ENCODE data around the gene R3HDM4.

R3HDM4 gene

DNA sequence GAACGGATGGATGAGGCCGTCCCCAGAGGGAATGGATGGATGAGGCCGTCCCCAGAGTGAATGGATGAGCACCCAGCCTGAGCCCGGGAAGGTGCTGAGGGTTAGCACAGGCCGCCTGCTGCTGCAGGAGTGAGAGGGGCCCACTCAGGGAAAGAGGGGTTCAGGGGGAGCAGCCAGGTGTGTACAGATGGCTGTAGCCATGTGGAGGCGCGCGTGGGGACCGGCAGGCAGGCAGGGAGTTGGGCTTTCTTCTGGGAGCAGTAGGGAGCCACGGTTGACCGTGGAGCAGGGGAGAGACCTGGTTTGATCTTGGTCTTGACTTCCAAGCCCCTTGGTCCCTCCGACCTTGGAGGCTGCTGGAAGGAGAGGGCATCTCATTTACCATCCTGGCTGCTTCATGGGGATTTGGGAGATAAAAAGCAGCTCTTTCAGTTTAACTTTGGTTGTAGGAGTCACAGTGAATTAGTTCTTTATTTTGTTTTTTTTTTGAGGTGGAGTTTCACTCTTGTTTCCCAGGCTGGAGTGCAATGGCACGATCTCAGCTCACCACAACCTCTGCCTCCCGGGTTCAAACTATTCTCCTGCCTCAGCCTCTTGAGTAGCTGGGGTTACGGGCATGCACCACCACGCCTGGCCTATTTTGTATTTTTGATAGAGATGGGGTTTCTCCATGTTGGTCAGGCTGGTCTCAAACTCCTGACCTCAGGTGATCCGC, 37.5 kb upstream of the R3HDM4 start:
- FAIRE-seq, result no peak
- no peak for TF ChIP-seq CTCF (IDR thresholded peaks at IDR 0.05; ENCODE audit: insufficient read depth, missing control alignments)
- no peak for DNase-seq (ENCODE audit: insufficient read length, low spot score)

DNA sequence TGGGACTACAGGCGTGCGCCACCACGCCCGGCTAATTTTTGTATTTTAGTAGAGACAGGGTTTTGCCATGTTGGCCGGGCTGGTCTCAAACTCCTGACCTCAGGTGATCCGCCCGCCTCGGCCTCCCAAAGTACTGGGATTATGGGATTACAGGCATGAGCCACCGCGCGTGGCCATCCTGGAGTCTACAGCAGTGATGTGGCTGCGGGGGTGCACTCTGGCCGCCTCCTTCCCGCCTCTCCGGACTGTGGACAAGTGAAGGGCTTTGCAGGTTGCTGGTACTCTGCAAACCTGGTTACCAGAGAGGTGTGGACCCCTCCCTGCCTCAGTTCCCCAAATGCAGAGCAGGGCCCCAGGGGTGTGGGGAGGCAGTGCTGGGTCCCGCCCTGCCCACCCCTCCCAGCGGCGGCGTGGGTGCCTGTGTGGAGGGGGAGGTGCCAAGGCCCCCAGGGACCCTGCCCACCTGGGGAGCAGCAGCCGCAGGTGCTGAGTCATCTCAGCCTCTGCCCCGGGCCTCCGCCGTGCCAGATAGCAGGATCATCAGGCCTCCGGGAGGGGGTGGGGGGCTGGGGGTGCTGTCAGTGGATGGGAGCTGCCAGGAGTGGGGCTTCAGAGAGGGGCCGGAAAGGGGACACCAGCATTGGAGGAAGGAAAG, 36.0 kb upstream of the R3HDM4 start:
- TF ChIP-seq CTCF (IDR thresholded peaks at IDR 0.05; ENCODE audit: insufficient read depth, missing control alignments), result no peak
- DNase-seq (ENCODE audit: insufficient read length, low spot score) (no peak), FAIRE-seq (no peak)

DNA sequence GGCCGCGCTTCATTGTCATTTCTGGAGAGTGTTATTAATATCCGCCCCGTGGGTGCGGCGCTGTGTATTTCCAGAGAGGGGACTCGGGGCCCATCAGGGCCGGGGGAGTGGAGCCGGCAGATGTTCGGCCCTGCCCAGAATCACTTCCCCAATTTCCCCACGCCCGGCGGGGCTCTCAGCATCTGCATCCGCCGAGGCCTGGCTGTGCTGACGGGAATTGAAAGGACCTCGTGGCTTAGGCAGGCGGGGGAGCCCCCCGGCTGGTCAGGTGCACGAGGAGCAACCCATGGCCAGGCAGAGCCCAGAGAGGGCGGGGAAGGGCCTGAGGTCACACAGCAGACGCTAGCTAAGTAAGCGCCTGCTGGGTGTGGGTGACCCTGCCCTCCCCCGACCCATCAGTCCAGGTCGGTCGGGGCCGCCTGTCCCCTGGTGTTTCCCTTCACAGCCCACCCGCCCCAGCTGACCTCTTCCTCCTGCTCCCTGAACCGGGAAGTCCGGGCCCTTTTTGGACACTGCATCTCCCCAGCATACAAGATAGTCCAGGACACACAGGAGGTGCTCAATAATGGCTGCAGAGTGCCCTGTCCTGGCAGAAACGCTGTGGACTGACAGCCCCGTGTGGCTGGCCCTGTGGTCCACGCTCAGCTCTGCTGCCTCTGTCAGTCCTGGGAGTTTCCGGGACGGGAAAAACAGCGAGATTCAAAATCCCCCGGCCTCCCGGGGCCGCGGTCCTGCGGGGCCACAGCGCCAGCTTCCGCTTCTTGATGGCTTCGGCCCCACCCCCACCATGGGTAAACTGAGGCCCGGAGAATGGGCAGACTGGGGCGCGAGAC, 34.9 kb upstream of the R3HDM4 start:
- DNase-seq (ENCODE audit: insufficient read length, low spot score) (no peak), FAIRE-seq (no peak)
- no peak for TF ChIP-seq CTCF (IDR thresholded peaks at IDR 0.05; ENCODE audit: insufficient read depth, missing control alignments)

DNA sequence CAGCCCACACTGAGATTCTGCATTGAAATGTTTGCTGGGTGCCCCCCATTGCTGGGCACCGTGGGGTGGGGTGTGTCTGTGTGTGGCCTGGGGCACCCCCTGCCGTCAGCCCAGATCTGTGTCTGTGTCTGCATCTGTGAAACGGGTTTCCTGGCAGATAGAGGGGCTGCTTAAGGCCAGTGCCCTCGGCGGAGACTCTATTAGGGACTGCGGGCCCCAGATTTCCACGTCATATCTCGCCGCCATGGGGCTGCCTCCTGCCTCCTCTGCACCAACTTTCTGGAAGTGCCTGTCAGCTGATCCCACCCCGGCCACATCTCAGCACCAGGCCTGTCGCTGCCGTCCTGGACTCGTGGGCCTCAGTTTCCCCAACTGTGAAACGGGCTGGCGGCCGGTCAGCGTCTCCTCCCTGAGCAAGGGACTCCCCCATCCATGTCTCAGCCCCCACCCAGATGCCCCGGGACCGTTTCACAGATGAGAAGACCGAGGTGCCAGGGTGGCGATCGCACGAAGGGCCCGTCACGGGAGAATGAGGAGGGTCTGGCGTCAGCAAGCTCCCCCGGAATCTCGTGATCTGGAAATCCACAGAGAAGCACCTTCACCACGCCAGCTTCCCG, 34.2 kb upstream of the R3HDM4 start:
- FAIRE-seq (no peak), DNase-seq (ENCODE audit: insufficient read length, low spot score) (no peak)
- TF ChIP-seq CTCF (IDR thresholded peaks at IDR 0.05; ENCODE audit: insufficient read depth, missing control alignments), result no peak

DNA sequence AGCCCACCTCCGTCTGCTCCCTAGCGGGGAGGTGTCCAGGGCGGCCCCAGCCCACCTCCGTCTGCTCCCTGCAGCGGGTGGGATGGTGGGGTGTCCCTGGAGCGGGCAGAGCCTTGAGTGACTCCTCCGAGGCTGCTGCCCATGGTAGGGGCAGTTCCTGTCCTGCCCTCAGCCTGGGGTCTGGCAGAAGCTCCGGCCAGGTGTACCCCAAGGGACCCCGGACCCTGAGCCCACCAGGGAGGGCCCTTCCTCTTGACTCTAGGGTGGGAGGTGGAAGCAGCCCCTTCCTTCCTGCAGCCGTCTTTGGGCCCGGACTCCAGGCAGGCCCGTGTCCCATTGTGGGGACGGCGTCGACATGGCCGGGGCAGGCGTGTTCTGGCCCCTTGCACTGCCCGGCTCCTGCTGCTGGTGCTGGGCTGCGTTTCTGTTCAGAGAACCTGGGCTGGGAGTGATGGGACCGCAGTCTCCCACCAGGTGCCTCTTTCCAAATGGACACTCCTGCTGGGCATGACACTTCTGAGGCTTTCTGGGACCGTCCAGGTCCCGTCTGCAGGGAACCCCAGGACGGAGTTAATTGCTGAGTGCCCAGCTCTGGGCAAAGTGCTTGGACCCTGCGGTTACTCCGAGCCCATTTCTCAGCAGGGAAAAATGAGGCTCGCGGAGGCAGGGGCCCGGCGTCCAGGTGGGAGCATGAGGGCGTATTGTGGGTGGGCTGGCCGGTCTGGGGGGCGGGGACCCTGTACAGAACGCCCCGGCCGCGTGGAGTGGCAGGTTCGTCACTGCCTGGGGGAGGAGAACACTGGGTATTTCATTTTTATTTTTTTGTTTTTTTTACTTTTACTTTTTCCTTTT, 32.6 kb upstream of the R3HDM4 start:
- no peak for TF ChIP-seq CTCF (IDR thresholded peaks at IDR 0.05; ENCODE audit: insufficient read depth, missing control alignments)
- no peak for DNase-seq (ENCODE audit: insufficient read length, low spot score)
- FAIRE-seq, result no peak

GRCh38 chr19:944663-945241, 31.7 kb upstream of the R3HDM4 start:
- FAIRE-seq, result no peak
- DNase-seq (ENCODE audit: insufficient read length, low spot score), result no peak
- no peak for TF ChIP-seq CTCF (IDR thresholded peaks at IDR 0.05; ENCODE audit: insufficient read depth, missing control alignments)

All from D721Med (cell line).